Measurements from ENCODE around the gene SNX32. TPM values are rescaled to one million over a fixed set of nuclear protein-coding genes. Genes with fewer than 3 reads are reported as not detected.

SNX32 gene
- total and polyA plus RNA-seq, 2 of the 13 experiments (the other 11 are each of a cell fraction or from before 2014, with no cell fraction given) = 0.09 to 0.34 TPM

DNA sequence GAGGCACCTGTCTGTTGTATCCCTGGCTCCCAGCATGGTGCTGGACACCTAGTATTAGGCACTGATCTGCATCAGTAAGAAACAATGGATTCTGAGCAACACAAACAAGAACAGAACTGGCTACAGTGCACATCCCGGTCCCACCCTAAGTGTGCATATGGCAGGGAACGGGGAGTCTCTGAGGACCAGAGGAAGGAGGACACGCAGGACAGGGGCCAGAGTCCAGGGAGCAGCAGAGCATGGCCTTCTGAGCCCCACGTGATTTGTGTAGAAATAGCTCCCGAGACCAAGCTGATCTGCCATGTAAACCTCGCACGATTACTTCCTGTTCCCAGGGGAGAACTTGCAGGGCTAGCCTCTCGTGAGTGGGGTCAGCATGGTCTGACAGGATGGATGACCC is 12.7 kb upstream of the SNX32 start (continued):
- TF ChIP-seq ZMYM3 (CRISPR knock-in tag; IDR thresholded peaks at IDR 0.05) = peak; percentile 71; the same call in 1 of the 2 replicates
- TF ChIP-seq ZNF7 (CRISPR knock-in tag; IDR thresholded peaks at IDR 0.05) = no peak
- no peak for TF ChIP-seq ZNF564 (CRISPR knock-in tag; IDR thresholded peaks at IDR 0.05)
- no peak for TF ChIP-seq GZF1 (CRISPR knock-in tag; IDR thresholded peaks at IDR 0.05)
- no peak for TF ChIP-seq ZNF550 (CRISPR knock-in tag; IDR thresholded peaks at IDR 0.05; ENCODE audit: borderline replicate concordance)
- TF ChIP-seq CBX1 (IDR thresholded peaks at IDR 0.05; ENCODE audit: low read depth) = no peak
- TF ChIP-seq, protein P1, sequence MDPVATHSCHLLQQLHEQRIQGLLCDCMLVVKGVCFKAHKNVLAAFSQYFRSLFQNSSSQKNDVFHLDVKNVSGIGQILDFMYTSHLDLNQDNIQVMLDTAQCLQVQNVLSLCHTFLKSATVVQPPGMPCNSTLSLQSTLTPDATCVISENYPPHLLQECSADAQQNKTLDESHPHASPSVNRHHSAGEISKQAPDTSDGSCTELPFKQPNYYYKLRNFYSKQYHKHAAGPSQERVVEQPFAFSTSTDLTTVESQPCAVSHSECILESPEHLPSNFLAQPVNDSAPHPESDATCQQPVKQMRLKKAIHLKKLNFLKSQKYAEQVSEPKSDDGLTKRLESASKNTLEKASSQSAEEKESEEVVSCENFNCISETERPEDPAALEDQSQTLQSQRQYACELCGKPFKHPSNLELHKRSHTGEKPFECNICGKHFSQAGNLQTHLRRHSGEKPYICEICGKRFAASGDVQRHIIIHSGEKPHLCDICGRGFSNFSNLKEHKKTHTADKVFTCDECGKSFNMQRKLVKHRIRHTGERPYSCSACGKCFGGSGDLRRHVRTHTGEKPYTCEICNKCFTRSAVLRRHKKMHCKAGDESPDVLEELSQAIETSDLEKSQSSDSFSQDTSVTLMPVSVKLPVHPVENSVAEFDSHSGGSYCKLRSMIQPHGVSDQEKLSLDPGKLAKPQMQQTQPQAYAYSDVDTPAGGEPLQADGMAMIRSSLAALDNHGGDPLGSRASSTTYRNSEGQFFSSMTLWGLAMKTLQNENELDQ (CRISPR knock-in tag; IDR thresholded peaks at IDR 0.05; ENCODE audit: borderline replicate concordance) = no peak
- TF ChIP-seq MTF2 (CRISPR knock-in tag; IDR thresholded peaks at IDR 0.05; ENCODE audit: borderline replicate concordance) = no peak
- TF ChIP-seq, protein P2, sequence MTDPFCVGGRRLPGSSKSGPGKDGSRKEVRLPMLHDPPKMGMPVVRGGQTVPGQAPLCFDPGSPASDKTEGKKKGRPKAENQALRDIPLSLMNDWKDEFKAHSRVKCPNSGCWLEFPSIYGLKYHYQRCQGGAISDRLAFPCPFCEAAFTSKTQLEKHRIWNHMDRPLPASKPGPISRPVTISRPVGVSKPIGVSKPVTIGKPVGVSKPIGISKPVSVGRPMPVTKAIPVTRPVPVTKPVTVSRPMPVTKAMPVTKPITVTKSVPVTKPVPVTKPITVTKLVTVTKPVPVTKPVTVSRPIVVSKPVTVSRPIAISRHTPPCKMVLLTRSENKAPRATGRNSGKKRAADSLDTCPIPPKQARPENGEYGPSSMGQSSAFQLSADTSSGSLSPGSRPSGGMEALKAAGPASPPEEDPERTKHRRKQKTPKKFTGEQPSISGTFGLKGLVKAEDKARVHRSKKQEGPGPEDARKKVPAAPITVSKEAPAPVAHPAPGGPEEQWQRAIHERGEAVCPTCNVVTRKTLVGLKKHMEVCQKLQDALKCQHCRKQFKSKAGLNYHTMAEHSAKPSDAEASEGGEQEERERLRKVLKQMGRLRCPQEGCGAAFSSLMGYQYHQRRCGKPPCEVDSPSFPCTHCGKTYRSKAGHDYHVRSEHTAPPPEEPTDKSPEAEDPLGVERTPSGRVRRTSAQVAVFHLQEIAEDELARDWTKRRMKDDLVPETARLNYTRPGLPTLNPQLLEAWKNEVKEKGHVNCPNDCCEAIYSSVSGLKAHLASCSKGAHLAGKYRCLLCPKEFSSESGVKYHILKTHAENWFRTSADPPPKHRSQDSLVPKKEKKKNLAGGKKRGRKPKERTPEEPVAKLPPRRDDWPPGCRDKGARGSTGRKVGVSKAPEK (CRISPR knock-in tag; IDR thresholded peaks at IDR 0.05; ENCODE audit: borderline replicate concordance) = no peak
- TF ChIP-seq, protein P3, sequence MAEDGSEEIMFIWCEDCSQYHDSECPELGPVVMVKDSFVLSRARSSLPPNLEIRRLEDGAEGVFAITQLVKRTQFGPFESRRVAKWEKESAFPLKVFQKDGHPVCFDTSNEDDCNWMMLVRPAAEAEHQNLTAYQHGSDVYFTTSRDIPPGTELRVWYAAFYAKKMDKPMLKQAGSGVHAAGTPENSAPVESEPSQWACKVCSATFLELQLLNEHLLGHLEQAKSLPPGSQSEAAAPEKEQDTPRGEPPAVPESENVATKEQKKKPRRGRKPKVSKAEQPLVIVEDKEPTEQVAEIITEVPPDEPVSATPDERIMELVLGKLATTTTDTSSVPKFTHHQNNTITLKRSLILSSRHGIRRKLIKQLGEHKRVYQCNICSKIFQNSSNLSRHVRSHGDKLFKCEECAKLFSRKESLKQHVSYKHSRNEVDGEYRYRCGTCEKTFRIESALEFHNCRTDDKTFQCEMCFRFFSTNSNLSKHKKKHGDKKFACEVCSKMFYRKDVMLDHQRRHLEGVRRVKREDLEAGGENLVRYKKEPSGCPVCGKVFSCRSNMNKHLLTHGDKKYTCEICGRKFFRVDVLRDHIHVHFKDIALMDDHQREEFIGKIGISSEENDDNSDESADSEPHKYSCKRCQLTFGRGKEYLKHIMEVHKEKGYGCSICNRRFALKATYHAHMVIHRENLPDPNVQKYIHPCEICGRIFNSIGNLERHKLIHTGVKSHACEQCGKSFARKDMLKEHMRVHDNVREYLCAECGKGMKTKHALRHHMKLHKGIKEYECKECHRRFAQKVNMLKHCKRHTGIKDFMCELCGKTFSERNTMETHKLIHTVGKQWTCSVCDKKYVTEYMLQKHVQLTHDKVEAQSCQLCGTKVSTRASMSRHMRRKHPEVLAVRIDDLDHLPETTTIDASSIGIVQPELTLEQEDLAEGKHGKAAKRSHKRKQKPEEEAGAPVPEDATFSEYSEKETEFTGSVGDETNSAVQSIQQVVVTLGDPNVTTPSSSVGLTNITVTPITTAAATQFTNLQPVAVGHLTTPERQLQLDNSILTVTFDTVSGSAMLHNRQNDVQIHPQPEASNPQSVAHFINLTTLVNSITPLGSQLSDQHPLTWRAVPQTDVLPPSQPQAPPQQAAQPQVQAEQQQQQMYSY (CRISPR knock-in tag; IDR thresholded peaks at IDR 0.05) = no peak
- TF ChIP-seq ZNF343 (CRISPR knock-in tag; IDR thresholded peaks at IDR 0.05) = no peak
- TF ChIP-seq MYC (CRISPR knock-in tag; IDR thresholded peaks at IDR 0.05; ENCODE audit: borderline replicate concordance) = peak; percentile 62
- TF ChIP-seq, protein P4, sequence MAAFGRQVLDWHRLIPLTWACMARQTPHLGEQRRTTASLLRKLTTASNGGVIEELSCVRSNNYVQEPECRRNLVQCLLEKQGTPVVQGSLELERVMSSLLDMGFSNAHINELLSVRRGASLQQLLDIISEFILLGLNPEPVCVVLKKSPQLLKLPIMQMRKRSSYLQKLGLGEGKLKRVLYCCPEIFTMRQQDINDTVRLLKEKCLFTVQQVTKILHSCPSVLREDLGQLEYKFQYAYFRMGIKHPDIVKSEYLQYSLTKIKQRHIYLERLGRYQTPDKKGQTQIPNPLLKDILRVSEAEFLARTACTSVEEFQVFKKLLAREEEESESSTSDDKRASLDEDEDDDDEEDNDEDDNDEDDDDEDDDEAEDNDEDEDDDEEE (CRISPR knock-in tag; IDR thresholded peaks at IDR 0.05) = no peak
- TF ChIP-seq ZNF451 (CRISPR knock-in tag; IDR thresholded peaks at IDR 0.05) = no peak
- TF ChIP-seq, protein P5, sequence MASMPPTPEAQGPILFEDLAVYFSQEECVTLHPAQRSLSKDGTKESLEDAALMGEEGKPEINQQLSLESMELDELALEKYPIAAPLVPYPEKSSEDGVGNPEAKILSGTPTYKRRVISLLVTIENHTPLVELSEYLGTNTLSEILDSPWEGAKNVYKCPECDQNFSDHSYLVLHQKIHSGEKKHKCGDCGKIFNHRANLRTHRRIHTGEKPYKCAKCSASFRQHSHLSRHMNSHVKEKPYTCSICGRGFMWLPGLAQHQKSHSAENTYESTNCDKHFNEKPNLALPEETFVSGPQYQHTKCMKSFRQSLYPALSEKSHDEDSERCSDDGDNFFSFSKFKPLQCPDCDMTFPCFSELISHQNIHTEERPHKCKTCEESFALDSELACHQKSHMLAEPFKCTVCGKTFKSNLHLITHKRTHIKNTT (CRISPR knock-in tag; IDR thresholded peaks at IDR 0.05) = no peak
- TF ChIP-seq, protein P6, sequence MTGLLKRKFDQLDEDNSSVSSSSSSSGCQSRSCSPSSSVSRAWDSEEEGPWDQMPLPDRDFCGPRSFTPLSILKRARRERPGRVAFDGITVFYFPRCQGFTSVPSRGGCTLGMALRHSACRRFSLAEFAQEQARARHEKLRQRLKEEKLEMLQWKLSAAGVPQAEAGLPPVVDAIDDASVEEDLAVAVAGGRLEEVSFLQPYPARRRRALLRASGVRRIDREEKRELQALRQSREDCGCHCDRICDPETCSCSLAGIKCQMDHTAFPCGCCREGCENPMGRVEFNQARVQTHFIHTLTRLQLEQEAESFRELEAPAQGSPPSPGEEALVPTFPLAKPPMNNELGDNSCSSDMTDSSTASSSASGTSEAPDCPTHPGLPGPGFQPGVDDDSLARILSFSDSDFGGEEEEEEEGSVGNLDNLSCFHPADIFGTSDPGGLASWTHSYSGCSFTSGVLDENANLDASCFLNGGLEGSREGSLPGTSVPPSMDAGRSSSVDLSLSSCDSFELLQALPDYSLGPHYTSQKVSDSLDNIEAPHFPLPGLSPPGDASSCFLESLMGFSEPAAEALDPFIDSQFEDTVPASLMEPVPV (CRISPR knock-in tag; IDR thresholded peaks at IDR 0.05) = no peak
- TF ChIP-seq ZNF644 (CRISPR knock-in tag; IDR thresholded peaks at IDR 0.05; ENCODE audit: low read depth) = 0 out of 2 replicates have a peak, but pooled peaks have one; percentile 56
- TF ChIP-seq ZSCAN31 (CRISPR knock-in tag; IDR thresholded peaks at IDR 0.05; ENCODE audit: low read depth) = no peak
